Endothelial cell of umbilical vein (primary cell): ENCODE results near the gene ATP8A2. TPM values are rescaled to one million over a fixed set of nuclear protein-coding genes. Genes with fewer than 3 reads are reported as not detected.

Source experiments
- BruUV-seq: library from RNA; stranded (reverse); fragments of 400-500 nt; replicated peaks from 2 replicates; lab custom pipeline; 2021; lab: Mats Ljungman, UMichigan
- CTCF ChIA-PET: fragments of 300-600, 350-600 bp; sonication (Branson Sonifier 250); formaldehyde crosslinking; loops from one replicate; lab custom pipeline; 2021; ENCODE audit warnings: antibody characterized with exemption, inconsistent platforms; lab: Charles Lee
- POLR2A ChIA-PET: fragments of 300-600, 350-600 bp; sonication (Branson Sonifier 250); formaldehyde crosslinking; loops from one replicate; lab custom pipeline; 2021; ENCODE audit warnings: antibody characterized with exemption, inconsistent platforms; lab: Charles Lee
- DNase-seq: peaks from one replicate; pipeline ENCODE4 v3.0.0-alpha.2; 2011; ENCODE audit warnings: low read depth, low spot score
- FAIRE-seq: peaks from 2 replicates; lab custom pipeline; 2011; peaks lifted over from hg19 to GRCh38; lab: Jason Lieb, UNC
- H2AFZ ChIP-seq: 2 replicates; pipeline ENCODE4 v1.6.0; 2012; ENCODE audit warnings: low read depth, low read length, control low read depth, inconsistent platforms
- H3K27ac ChIP-seq: 2 replicates; pipeline ENCODE4 v1.5.1; 2011; ENCODE audit warnings: low read depth, mild to moderate bottlenecking, control low read depth, low read length, moderate library complexity; ENCODE audit not compliant: insufficient read depth
- H3K27me3 ChIP-seq, 2 experiments: 2 replicates each; pipeline versions ENCODE4 v1.6.0 to v1.6.1; 2011; ENCODE audit warnings: low read length in 2 of 2, mixed read lengths in 1 of 2; ENCODE audit not compliant: control insufficient read depth in 2 of 2, insufficient read depth in 2 of 2
- H3K36me3 ChIP-seq, 2 experiments: 2 replicates in 1 of 2; 3 replicates in 1 of 2; pipeline ENCODE4 v1.5.1; 2011; ENCODE audit warnings: low read length in 2 of 2, mild to moderate bottlenecking in 1 of 2, moderate library complexity in 1 of 2; ENCODE audit not compliant: control insufficient read depth in 2 of 2, insufficient read depth in 2 of 2; ENCODE audit errors: extremely low read depth in 1 of 2
- H3K4me1 ChIP-seq: 3 replicates; pipeline ENCODE4 v1.5.1; 2011; ENCODE audit warnings: mild to moderate bottlenecking, low read length; ENCODE audit not compliant: control insufficient read depth, insufficient read depth; ENCODE audit errors: extremely low read depth
- H3K4me2 ChIP-seq: 2 replicates; pipeline ENCODE4 v1.6.1; 2011; ENCODE audit warnings: low read length, control low read depth, mixed read lengths; ENCODE audit not compliant: insufficient read depth
- H3K4me3 ChIP-seq, 3 experiments: fragments of 200-600 bp in 1 of 3; sonication (generic), shearing (Covaris generic) in 1 of 3; replicated peaks in 1 of 3; 2 replicates each; pipeline ENCODE4 v1.5.1; 2011 to 2016; ENCODE audit warnings: control low read depth in 3 of 3, low read length in 3 of 3, mild to moderate bottlenecking in 2 of 3, inconsistent platforms in 1 of 3, low read depth in 1 of 3, moderate library complexity in 1 of 3; ENCODE audit not compliant: insufficient read depth in 1 of 3
- H3K79me2 ChIP-seq: 2 replicates; pipeline ENCODE4 v1.6.0; 2012; ENCODE audit warnings: low read length, inconsistent platforms; ENCODE audit not compliant: control insufficient read depth, insufficient read depth
- H3K9ac ChIP-seq: replicated peaks from 2 replicates; pipeline ENCODE3; 2011; ENCODE audit warnings: low read length, control low read depth; ENCODE audit not compliant: insufficient read depth; ENCODE audit errors: extremely low read depth
- H3K9me1 ChIP-seq: replicated peaks from 3 replicates; pipeline ENCODE4 v1.6.0; 2011; ENCODE audit warnings: mild to moderate bottlenecking, low read length; ENCODE audit not compliant: control insufficient read depth, insufficient read depth; ENCODE audit errors: extremely low read depth
- H3K9me3 ChIP-seq: replicated peaks from 2 replicates; pipeline ENCODE4 v1.5.1; 2012; ENCODE audit warnings: low read length, inconsistent platforms; ENCODE audit not compliant: control insufficient read depth, insufficient read depth
- H4K20me1 ChIP-seq: replicated peaks from 2 replicates; pipeline ENCODE3; 2011; ENCODE audit warnings: mild to moderate bottlenecking, low read length; ENCODE audit not compliant: control insufficient read depth, insufficient read depth; ENCODE audit errors: extremely low read depth
- EZH2 ChIP-seq: IDR thresholded peaks from 2 replicates; pipeline ENCODE4 v1.6.1; 2012; ENCODE audit warnings: borderline replicate concordance, low read depth, mild to moderate bottlenecking, moderate library complexity, low read length, inconsistent platforms; ENCODE audit not compliant: severe bottlenecking
- FOS ChIP-seq: IDR thresholded peaks from 2 replicates; pipeline ENCODE4 v1.6.1; 2011; ENCODE audit warnings: mild to moderate bottlenecking, low read length, moderate library complexity, borderline replicate concordance; ENCODE audit not compliant: insufficient read depth
- GATA2 ChIP-seq: IDR thresholded peaks from 2 replicates; pipeline ENCODE4 v1.7.0; 2011; ENCODE audit warnings: low read depth, mild to moderate bottlenecking, moderate library complexity, mixed read lengths, low read length; ENCODE audit not compliant: insufficient read length, insufficient read depth
- JUN ChIP-seq: IDR thresholded peaks from 2 replicates; pipeline ENCODE4 v1.6.1; 2011; ENCODE audit warnings: borderline replicate concordance, low read depth; ENCODE audit not compliant: insufficient read length, insufficient read depth
- MYC ChIP-seq: IDR thresholded peaks from one replicate; pipeline ENCODE4 v1.6.1; 2011; ENCODE audit warnings: mild to moderate bottlenecking, low read depth, low read length
- POLR2A ChIP-seq: IDR thresholded peaks from 2 replicates; pipeline ENCODE4 v1.6.1; 2012; ENCODE audit warnings: low read depth, mild to moderate bottlenecking, control low read depth, low read length
- POLR2AphosphoS5 ChIP-seq: IDR thresholded peaks from 2 replicates; pipeline ENCODE4 v1.6.1; 2012; ENCODE audit warnings: low read depth, mild to moderate bottlenecking, control low read depth, low read length, moderate library complexity; ENCODE audit not compliant: insufficient read depth
- dilution Hi-C: fragments of 300-500 bp; cut with MboI; formaldehyde crosslinking; loops from one replicate; pipeline ENCODE4 v1.15.0; 2019; ENCODE audit warnings: low sequenced_read_pairs; ENCODE audit not compliant: extremely low pct_ligation_motif_present
- intact Hi-C: fragments of 100-400 bp; cut with micrococcal nuclease; formaldehyde crosslinking; loops from one replicate; pipeline ENCODE4 v1.10.0; 2022
- polyA plus RNA-seq, 4 experiments: library from polyadenylated mRNA; depleted of rRNA in 3 of 4; stranded (reverse) in 3 of 4; unstranded in 1 of 4; fragments of >200 nt; gene quantifications; 2 replicates each; pipeline versions ENCODE4 v1.2.1 to v1.2.3, GENCODE V29; 2011 to 2012; ENCODE audit warnings: missing spikeins in 1 of 4
- total RNA-seq: library from RNA; stranded (reverse); gene quantifications from 2 replicates; pipeline ENCODE4 v1.2.3, GENCODE V29; 2021
- TF ChIP-seq, protein P1 (sequence below), 2 donors: IDR thresholded peaks; 1 replicate in 1 of 2; 2 replicates in 1 of 2; pipeline ENCODE4 v1.5.1; 2011; ENCODE audit warnings: low read length in 2 of 2, mild to moderate bottlenecking in 2 of 2, moderate library complexity in 2 of 2, control low read depth in 1 of 2, inconsistent platforms in 1 of 2, low read depth in 1 of 2; ENCODE audit not compliant: insufficient read depth in 1 of 2; ENCODE audit errors: extremely low read depth in 1 of 2
- TF ChIP-seq, protein P2 (sequence below): IDR thresholded peaks from 2 replicates; pipeline ENCODE4 v1.6.1; 2011; ENCODE audit not compliant: insufficient read depth, insufficient read length

ATP8A2 gene
- total and polyA plus RNA-seq, 2 donors (not counting 3 experiments of a cell fraction or from before 2014, with no cell fraction given), result 0.11 to 0.49 TPM

DNA sequence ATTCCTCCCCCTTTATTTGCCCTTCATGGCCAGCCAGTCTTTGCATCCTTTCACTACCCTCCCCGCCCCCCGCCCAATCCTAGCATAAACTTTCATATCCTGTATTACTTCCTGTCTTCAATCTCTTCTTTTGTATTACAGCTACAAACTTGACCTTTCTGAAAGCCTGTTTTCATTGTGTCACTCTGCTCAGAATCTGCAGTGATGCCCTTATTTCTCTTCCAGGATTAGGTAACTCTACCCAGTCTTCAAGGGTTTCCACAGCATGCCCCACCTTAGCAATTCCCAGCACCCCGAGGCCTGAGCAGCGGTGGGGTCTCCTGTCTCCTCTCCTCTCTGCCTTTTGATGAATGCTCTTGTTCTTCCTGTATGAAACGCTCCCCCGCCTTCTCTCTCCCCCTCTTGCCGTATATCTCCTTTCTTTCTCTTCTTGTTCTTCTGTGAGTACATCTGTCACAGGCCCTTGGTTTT is 534.5 kb downstream of the ATP8A2 start:
- no TSS peak for BruUV-seq

DNA sequence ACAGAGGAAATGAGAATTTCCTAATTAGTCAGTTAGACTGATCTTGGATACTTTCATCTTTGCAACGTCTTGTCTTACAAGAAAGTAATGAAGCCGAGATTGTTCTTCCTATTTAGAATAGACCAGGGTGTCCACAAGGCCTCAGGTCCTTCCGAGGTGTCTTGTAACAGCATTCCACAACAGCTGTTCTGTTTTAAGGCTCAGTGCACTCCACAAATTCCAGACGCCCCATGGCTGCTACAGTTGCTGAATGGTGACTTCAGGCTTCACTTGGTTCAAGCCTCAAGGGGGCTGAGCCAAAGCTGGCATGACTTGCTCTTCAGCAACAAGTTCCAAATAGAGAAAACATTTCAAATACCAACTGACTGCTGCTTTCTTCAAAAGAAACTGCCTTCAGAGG is 536.6 kb downstream of the ATP8A2 start:
- H3K4me3 ChIP-seq, result no peak overlapping the region
- no peak overlapping the region for H3K4me2 ChIP-seq
- H3K27me3 ChIP-seq, result peaks cover 7 to 10% of the 10 kb centered on the region in 2 experiments
- intact Hi-C loops, result no loop called here
- no peak overlapping the region for H3K9ac ChIP-seq
- DNase-seq, result no peak
- H4K20me1 ChIP-seq, result no peaks in the 10 kb centered on the region
- no TSS peak for BruUV-seq
- H3K27ac ChIP-seq, result no peak overlapping the region
- H2AFZ ChIP-seq, result no peak overlapping the region
- POLR2A ChIA-PET, result no interaction called here
- H3K9me1 ChIP-seq, result peaks cover 2% of the 10 kb centered on the region
- H3K9me3 ChIP-seq, result no peaks in the 10 kb centered on the region
- no peaks in the 10 kb centered on the region for H3K36me3 ChIP-seq
- CTCF ChIA-PET, result no interaction called here
- no peak for FAIRE-seq
- H3K79me2 ChIP-seq, result no peaks in the 10 kb centered on the region
- TF ChIP-seq, protein P1, sequence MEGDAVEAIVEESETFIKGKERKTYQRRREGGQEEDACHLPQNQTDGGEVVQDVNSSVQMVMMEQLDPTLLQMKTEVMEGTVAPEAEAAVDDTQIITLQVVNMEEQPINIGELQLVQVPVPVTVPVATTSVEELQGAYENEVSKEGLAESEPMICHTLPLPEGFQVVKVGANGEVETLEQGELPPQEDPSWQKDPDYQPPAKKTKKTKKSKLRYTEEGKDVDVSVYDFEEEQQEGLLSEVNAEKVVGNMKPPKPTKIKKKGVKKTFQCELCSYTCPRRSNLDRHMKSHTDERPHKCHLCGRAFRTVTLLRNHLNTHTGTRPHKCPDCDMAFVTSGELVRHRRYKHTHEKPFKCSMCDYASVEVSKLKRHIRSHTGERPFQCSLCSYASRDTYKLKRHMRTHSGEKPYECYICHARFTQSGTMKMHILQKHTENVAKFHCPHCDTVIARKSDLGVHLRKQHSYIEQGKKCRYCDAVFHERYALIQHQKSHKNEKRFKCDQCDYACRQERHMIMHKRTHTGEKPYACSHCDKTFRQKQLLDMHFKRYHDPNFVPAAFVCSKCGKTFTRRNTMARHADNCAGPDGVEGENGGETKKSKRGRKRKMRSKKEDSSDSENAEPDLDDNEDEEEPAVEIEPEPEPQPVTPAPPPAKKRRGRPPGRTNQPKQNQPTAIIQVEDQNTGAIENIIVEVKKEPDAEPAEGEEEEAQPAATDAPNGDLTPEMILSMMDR (IDR thresholded peaks at IDR 0.05; ENCODE audit: extremely low read depth in 1 of 2, insufficient read depth in 1 of 2, low read depth in 1 of 2, low read length in 2 of 2), result no peak
- TF ChIP-seq EZH2 (no peak), GATA2 (no peak), MYC (no peak), POLR2A (no peak), JUN (no peak), FOS (no peak), POLR2AphosphoS5 (no peak)
- TF ChIP-seq, protein P2, sequence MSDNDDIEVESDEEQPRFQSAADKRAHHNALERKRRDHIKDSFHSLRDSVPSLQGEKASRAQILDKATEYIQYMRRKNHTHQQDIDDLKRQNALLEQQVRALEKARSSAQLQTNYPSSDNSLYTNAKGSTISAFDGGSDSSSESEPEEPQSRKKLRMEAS, result no peak
- H3K4me1 ChIP-seq, result peaks cover 5% of the 10 kb centered on the region
- dilution Hi-C loops, result no loop called here

More for the DNA sequence above, 534.5 kb downstream of the ATP8A2 start:
- peaks cover 2 to 7% of the 10 kb centered on the region in 2 experiments for H3K27me3 ChIP-seq
- TF ChIP-seq JUN, result no peak
- peak; percentile 8 for TF ChIP-seq GATA2
- TF ChIP-seq, protein P1 (IDR thresholded peaks at IDR 0.05; ENCODE audit: extremely low read depth in 1 of 2, insufficient read depth in 1 of 2, low read depth in 1 of 2, low read length in 2 of 2), result no peak
- no peak overlapping the region for H2AFZ ChIP-seq
- H3K4me1 ChIP-seq, result peaks cover 13% of the 10 kb centered on the region
- dilution Hi-C loops (no loop called here), intact Hi-C loops (no loop called here)
- CTCF ChIA-PET, result no interaction called here
- no peak overlapping the region for H3K4me3 ChIP-seq
- H3K9ac ChIP-seq, result no peak overlapping the region
- no peaks in the 10 kb centered on the region for H3K79me2 ChIP-seq
- peak; percentile 16 for DNase-seq
- H3K36me3 ChIP-seq, result no peaks in the 10 kb centered on the region
- POLR2A ChIA-PET, result no interaction called here
- no peak for FAIRE-seq
- H3K4me2 ChIP-seq, result no peak overlapping the region
- H3K9me3 ChIP-seq, result no peaks in the 10 kb centered on the region
- no peak overlapping the region for H3K27ac ChIP-seq
- H4K20me1 ChIP-seq, result no peaks in the 10 kb centered on the region
- H3K9me1 ChIP-seq, result peaks cover 2% of the 10 kb centered on the region
